Smooth muscle cell (in vitro differentiated cells): ENCODE data around the gene POLR2B. TPM values are rescaled to one million over a fixed set of nuclear protein-coding genes. Genes with fewer than 3 reads are reported as not detected.
"Not testable (repeated sequence)": the region's sequence is repeated elsewhere in the genome, so short reads cannot be mapped to it uniquely, and the experiment has no call there.

Source experiments
- DNase-seq: peaks from one replicate; lab custom pipeline; 2025; ENCODE audit not compliant: unreplicated experiment; lab: John Stamatoyannopoulos, UW
- H2AFZ ChIP-seq: fragments of 200-600 bp; sonication (generic); 2 replicates; pipeline ENCODE4 v1.6.0; 2016; ENCODE audit warnings: antibody characterized with exemption, low read depth, mild to moderate bottlenecking
- H3F3A ChIP-seq: fragments of 200-600 bp; sonication (generic); 2 replicates; pipeline ENCODE4 v1.6.0; 2017; ENCODE audit warnings: antibody characterized with exemption, low read depth
- H3K27ac ChIP-seq: fragments of 200-600 bp; sonication (generic); 2 replicates; pipeline ENCODE4 v1.5.1; 2016; ENCODE audit warnings: low read depth, mild to moderate bottlenecking
- H3K27me3 ChIP-seq: fragments of 200-600 bp; sonication (generic); 2 replicates; pipeline ENCODE4 v1.6.1; 2016; ENCODE audit warnings: low read depth, mild to moderate bottlenecking
- H3K36me3 ChIP-seq: fragments of 200-600 bp; sonication (generic); 2 replicates; pipeline ENCODE4 v1.5.1; 2016; ENCODE audit warnings: low read depth
- H3K4me1 ChIP-seq: fragments of 200-600 bp; sonication (generic); 2 replicates; pipeline ENCODE4 v1.5.1; 2016; ENCODE audit warnings: low read depth
- H3K4me2 ChIP-seq: fragments of 200-600 bp; sonication (generic); 2 replicates; pipeline ENCODE4 v1.6.0; 2016; ENCODE audit warnings: mild to moderate bottlenecking
- H3K4me3 ChIP-seq: fragments of 200-600 bp; sonication (generic); 2 replicates; pipeline ENCODE4 v1.5.1; 2016; ENCODE audit warnings: mild to moderate bottlenecking
- H3K79me2 ChIP-seq: fragments of 200-600 bp; sonication (generic); 2 replicates; pipeline ENCODE4 v1.6.0; 2016; ENCODE audit warnings: low read depth, mild to moderate bottlenecking
- H3K9ac ChIP-seq: fragments of 200-600 bp; sonication (generic); 2 replicates; pipeline ENCODE4 v1.6.0; 2016; ENCODE audit warnings: low read depth
- H3K9me3 ChIP-seq: fragments of 200-600 bp; sonication (generic); replicated peaks from 2 replicates; pipeline ENCODE4 v1.5.1; 2016; ENCODE audit warnings: low read depth
- H4K20me1 ChIP-seq: fragments of 200-600 bp; sonication (generic); 2 replicates; pipeline ENCODE4 v1.6.0; 2016; ENCODE audit warnings: low read depth
- WGBS: methylation state at CpG from one replicate; pipeline ENCODE4 v1.1.7; 2016; ENCODE audit warnings: low lambda C conversion rate; 5-methylcytosine and 5-hydroxymethylcytosine counted together
- polyA plus RNA-seq: library from polyadenylated mRNA; unstranded; fragments of >200 nt; fragmentation: Nextera tagmentation; extraction: Ambion mirVana; gene quantifications from 2 replicates; pipeline ENCODE4 v1.2.1, GENCODE V29; 2016
- total RNA-seq: library from RNA; depleted of rRNA; stranded (reverse); fragments of >200 nt; gene quantifications from 2 replicates; pipeline ENCODE4 v1.2.3, GENCODE V29; 2014
- TF ChIP-seq, protein P1 (sequence below): fragments of 200-600 bp; sonication (generic); IDR thresholded peaks from 2 replicates; pipeline ENCODE4 v1.5.1; 2017; ENCODE audit warnings: borderline replicate concordance, mild to moderate bottlenecking, antibody characterized with exemption; ENCODE audit not compliant: insufficient read depth, poor library complexity, severe bottlenecking

The POLR2B gene
- total and polyA plus RNA-seq, 2 experiments from 2014 or later, result 39.7 to 111 TPM

DNA sequence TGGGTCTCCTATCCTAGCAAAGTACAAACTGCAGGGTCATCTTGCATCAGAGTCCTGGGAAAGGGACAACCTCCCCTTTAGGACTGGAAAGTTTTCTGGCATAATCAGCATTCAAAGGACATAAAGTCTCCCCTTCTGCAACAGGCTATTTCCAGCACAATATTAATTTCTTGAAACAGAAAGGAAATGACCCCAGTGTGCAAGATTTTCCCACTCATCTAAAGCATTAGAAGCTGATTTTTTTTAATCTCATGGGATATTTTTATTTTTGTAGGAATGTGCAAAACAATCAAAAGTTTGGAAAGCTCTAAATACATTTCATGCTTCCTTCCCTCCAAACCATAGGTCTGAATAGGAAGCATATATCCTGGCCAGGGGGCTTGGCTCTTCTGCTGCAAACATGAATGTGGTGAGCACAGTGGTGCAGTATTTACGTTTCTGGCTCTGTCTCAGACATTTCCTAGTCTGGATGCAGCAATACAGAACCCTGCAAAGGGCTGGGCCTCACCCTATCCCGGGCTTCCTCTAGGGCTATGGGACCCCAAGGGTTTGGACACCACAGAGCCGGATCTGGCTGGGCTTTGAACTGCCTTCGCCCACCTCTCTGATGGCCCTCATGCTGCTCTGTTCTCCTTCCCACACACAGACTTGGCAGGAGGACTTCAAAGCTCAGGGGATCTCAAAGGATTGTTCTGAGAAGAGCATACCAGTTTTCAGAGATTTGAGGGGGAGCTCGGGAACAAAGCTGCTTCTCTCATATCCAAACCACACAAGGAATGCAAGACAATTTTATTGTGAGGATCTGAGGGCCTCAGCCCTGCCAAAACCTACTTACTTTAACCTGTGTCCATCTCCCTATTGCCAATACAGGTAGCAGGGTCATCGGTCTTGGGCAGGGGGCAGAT lies 64.9 kb downstream of the POLR2B start:
- 22% methylated on average over 6 of the region's 6 CpGs for whole genome bisulfite sequencing
- DNase-seq, result no peak
- Histone ChIP-seq H3K4me1 (peaks cover 18% of the 10 kb centered on the region), H3K36me3 (no peaks in the 10 kb centered on the region), H2AFZ (no peak overlapping the region), H3K79me2 (peaks cover 51% of the 10 kb centered on the region), H3F3A (peaks cover 48% of the 10 kb centered on the region), H3K9ac (peak overlapping the region; percentile 41), H3K4me2 (peak overlapping the region; percentile 78), H3K9me3 (no peaks in the 10 kb centered on the region), H4K20me1 (no peaks in the 10 kb centered on the region), H3K27ac (peak overlapping the region; percentile 83), H3K27me3 (no peaks in the 10 kb centered on the region), H3K4me3 (no peak overlapping the region)
- TF ChIP-seq, protein P1, sequence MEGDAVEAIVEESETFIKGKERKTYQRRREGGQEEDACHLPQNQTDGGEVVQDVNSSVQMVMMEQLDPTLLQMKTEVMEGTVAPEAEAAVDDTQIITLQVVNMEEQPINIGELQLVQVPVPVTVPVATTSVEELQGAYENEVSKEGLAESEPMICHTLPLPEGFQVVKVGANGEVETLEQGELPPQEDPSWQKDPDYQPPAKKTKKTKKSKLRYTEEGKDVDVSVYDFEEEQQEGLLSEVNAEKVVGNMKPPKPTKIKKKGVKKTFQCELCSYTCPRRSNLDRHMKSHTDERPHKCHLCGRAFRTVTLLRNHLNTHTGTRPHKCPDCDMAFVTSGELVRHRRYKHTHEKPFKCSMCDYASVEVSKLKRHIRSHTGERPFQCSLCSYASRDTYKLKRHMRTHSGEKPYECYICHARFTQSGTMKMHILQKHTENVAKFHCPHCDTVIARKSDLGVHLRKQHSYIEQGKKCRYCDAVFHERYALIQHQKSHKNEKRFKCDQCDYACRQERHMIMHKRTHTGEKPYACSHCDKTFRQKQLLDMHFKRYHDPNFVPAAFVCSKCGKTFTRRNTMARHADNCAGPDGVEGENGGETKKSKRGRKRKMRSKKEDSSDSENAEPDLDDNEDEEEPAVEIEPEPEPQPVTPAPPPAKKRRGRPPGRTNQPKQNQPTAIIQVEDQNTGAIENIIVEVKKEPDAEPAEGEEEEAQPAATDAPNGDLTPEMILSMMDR, result no peak

DNA sequence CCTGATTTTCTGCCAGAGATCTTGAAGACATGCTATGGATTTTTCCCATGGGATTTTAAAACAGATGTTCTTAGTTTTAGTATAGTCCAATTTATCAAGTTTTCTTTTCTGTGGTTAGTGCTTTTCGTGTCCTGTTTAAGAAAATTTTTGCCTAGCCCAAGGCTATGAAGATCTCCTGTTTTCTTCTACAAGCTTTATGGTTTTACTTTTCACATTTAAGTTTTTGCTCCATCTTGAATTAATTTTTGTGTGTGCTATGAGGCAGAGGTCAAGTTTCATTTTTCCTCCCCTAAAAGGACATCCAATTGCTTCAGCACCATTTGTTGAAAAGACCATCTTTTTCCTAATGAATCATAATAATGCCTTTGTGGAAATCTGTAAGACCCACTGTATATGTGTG lies 65.6 kb downstream of the POLR2B start:
- Histone ChIP-seq H3K4me3 (no peak overlapping the region), H3K27me3 (no peaks in the 10 kb centered on the region), H2AFZ (no peak overlapping the region), H3K9ac (peak overlapping the region; percentile 41), H3K4me1 (peaks cover 18% of the 10 kb centered on the region), H3K27ac (peak overlapping the region; percentile 83), H3K36me3 (no peaks in the 10 kb centered on the region), H4K20me1 (no peaks in the 10 kb centered on the region), H3F3A (peaks cover 47% of the 10 kb centered on the region), H3K9me3 (no peaks in the 10 kb centered on the region), H3K4me2 (peak overlapping the region; percentile 78), H3K79me2 (peaks cover 57% of the 10 kb centered on the region)
- TF ChIP-seq, protein P1, result no peak
- DNase-seq, result no peak
- 4% methylated on average over 1 of the region's 1 CpG for WGBS

DNA sequence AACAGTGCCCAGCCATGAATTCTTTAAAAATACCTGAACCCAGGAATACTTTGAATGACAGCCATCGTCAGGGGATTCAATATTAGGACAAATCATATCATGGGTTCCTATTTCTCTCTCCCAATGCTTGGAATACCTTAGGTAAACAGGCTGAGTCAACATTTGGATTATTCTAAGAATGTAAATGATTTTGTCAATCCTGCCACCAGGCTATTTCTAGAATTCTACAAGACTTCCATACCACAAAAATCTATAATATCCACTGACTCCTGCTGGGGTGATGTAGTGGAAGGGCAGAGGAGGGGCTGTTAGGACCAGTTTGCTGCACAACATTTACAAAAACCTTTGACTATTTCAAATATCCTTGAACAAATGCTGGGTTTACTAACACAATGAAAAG lies 66.3 kb downstream of the POLR2B start:
- 22% methylated on average over 1 of the region's 1 CpG for WGBS
- H4K20me1 ChIP-seq, result no peaks in the 10 kb centered on the region
- H2AFZ ChIP-seq, result no peak overlapping the region
- H3K4me2 ChIP-seq, result peak overlapping the region; percentile 78
- H3K9me3 ChIP-seq, result no peaks in the 10 kb centered on the region
- no peaks in the 10 kb centered on the region for H3K36me3 ChIP-seq
- H3K4me3 ChIP-seq, result no peak overlapping the region
- no peak for DNase-seq
- H3F3A ChIP-seq, result peaks cover 46% of the 10 kb centered on the region
- peaks cover 18% of the 10 kb centered on the region for H3K4me1 ChIP-seq
- TF ChIP-seq, protein P1, result no peak
- peak overlapping the region; percentile 41 for H3K9ac ChIP-seq
- H3K27ac ChIP-seq, result peak overlapping the region; percentile 83
- H3K79me2 ChIP-seq, result peaks cover 60% of the 10 kb centered on the region
- no peaks in the 10 kb centered on the region for H3K27me3 ChIP-seq

DNA sequence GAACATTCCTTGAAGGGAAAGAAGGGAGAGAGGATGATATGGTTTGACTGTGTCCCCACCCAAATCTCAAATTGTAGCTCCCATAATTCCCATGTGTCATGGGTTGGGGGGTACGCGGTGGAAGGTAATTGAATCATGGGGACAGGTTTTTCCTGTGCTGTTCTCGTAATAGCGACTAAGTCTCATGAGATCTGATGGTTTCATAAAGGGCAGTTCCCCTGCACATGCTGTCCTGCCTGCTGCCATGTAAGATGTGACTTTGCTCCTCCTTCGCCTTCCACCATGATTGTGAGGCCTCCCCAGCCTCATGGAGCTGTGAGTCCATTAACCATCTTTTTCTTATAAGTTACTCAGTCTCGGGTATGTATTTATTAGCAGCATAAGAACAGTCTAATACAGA lies 68.3 kb downstream of the POLR2B start:
- peaks cover 18% of the 10 kb centered on the region for H3K4me1 ChIP-seq
- peaks cover 67% of the 10 kb centered on the region for H3K79me2 ChIP-seq
- WGBS, result over 99% methylated on average over 6 of the region's 6 CpGs
- not testable (repeated sequence) for H2AFZ ChIP-seq, H3K4me3 ChIP-seq, H3K9ac ChIP-seq, H3K4me2 ChIP-seq, H3K27me3 ChIP-seq, H3K9me3 ChIP-seq, H3K36me3 ChIP-seq, DNase-seq, H4K20me1 ChIP-seq
- peaks cover 44% of the 10 kb centered on the region for H3F3A ChIP-seq
- peak overlapping the region; percentile 83 for H3K27ac ChIP-seq
